MV-4-11 (cell line): ENCODE measurements around the gene IL21R.

Source experiments
- DNase-seq: peaks from one replicate; lab custom pipeline; 2025; lab: John Stamatoyannopoulos, UW

The IL21R gene

DNA sequence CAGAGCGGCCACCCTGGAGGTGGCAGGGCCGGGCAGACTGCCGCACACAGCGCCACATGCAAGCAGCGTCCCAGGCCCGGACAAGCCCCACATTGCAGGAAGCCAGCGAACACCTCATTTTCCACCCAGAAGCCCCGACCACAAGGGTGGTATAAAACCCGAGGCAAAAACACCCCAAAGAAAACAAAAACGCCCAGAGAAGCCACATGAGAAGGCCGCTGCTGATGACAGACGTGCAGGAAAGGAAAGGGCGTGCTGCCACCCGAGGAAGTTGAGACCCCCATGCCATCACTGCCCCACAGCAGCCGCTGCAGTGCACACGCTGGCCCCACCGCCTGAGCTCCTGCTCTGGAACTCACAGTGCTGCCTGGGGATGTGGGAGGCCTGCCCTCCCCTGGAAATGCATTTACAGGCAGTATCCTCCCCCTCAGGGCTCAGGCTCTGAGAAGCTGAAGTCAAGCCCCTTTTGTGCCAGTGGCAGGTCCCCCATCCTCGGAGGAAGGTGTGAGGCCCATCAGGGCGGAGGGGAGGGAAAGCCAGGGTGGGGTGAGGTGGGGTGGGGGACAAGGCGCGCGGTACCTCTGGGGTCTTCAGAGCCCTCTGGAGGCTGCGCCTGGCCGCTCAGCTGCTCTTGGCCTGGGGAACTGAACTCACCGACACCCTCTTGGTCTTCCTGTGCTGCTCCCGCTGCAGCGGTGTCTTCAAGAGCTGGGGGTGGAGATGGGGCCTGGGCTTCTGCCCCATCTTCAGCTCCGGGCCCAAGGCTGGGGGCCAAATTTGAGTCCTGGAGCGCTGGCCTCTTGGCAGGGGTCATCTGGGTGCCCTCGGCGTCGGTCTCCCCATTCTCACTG, 62.0 kb downstream of the IL21R start:
- no peak for DNase-seq

DNA sequence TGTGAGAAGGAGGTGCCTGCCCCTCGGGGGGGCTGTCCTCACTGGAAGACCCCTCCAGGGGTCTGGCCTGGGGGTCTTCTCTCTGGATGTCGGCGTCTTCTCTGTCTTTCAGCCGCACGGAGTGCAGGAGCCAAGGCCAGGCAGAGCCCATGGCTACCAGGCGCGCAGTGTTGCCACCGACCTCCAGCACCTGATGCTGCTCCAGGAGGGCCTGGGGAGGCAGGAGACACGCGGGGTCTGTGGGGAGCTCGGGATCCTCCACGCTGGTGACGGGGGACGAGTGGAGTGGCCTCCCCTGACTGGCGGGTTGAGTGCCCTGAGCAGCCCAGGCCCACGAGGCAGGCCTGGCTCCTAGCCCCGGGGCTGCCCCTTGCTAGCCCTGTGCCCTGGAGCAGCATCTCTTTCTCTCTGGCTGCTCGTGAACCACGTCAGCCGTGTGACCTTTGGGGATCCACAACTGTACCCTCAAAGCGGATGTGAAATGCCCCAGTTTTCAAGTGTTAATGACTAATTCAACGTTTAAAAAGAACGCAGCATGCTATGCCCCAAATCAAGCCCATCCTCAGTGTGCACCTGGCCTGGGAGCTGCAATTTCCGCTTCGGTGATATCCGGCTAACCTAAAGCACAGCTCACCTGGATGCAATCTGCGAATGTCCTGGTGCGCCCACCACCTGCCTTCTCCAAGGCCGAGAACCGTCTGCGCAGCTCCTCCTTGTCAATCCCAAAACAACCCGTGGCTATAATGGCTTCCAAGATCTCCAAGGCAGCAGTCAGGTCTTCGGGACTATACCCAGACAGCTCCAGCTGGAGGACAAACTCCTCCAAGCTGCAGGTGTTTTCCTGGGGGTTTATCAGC, 62.9 kb downstream of the IL21R start:
- no peak for DNase-seq

DNA sequence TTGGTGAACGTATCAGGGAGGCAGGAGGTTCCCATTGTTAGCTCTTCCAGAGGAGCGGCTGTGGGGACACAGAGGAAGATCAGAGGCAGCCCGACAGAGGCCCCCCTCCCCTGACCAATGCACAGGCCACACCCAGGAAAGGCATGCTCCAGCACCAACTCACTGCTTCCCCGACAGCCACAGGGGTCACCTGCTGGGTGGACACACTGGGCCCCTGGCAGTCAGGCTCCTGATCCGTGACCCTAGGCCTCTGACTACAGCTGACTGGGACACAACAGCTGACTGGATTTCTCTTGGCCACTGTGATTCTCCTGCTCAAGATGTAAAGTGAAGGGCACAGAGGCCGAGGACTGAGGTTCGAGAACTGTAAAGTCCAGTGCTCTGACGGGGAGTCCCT, 63.5 kb downstream of the IL21R start:
- no peak for DNase-seq

DNA sequence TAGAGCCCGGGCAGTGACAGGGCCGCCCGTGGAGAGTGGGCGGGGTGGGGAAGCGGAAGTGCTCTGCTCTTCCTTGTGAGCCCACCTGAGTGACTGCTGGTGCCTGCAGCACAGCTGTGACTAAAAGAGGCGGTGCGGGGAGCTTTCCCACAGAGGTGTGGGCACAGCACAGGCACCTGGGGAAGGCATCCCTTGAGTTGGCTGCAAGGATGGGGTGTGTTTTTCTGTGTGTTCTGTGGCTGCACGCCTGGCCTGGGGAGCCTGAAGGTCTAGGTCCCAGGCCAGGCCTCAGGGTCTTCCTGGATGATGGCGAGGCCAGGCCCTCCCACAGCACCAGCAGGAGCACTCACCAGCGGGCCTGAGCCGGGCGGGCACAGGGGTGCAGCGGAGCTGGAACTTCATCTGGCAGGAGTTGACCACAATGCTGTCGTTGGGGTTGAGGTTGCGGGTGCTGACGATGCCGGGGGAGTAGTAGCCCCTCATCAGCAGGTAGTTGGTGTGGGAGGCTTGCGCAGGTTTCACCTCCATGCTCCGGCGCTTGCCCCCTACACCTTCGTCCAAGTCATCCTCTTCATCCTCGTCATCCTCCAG, 67.1 kb downstream of the IL21R start:
- DNase-seq: no peak

DNA sequence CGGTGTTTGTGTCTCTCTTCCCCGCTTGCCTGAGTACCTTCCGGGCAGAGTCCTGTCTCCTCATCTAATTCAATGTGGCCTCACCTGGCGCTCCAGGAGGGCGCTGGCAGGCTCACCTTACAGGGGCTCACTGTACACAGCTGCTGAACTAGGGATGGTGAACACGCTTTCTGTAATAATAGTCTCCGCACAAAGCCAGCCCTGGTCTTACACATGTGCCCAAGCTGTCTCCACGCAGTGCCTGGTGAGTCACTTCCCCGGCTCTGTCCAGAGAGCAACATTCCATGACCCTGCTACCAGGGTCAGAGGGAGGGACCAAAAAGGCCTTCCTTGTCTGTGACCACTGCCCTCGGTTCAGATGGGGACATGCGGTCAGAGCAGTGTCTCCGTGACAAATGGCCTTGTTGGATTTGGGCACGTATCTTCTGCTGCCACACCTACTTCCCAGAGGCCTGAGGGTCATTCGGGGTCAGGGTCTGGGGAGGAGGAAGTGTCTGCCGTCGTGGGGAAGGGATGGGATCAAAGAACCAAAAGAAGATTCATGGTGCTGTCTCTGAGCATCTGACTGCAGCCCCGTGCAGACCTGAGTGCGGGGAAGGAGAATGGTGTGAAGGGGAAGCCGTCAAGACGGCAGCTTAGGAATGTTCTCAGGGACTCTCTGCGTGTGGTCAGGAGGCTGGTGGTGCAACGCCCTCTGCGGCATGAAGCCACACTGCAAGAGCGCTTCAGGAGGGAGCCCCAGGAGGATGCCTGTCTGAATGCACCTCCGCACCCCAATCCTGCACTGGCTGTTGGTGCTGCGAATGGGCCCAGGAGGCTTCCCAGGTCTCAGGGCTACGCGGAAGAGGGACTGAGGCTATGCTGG, 68.8 kb downstream of the IL21R start:
- DNase-seq: peak; percentile 95

DNA sequence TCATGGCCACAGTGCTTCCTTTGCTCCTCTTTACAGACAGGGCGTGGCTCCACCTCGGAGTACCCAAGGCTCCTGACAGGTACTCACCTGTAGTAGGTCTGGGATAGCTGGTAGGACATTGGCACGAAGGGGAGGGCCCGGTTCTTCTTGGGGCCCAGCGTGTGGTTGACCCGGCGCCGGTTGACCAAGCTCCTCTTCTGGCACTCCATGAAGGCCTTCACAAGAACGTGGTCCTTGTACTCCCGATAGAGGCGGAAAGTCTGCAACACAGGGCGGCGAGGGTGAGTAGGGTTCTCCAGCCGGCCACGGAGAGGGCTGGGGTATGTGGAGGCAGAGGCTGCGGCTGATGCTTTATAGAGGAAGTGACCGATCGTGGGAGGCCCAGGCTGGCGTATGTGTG, 69.7 kb downstream of the IL21R start:
- DNase-seq: peak; percentile 11

DNA sequence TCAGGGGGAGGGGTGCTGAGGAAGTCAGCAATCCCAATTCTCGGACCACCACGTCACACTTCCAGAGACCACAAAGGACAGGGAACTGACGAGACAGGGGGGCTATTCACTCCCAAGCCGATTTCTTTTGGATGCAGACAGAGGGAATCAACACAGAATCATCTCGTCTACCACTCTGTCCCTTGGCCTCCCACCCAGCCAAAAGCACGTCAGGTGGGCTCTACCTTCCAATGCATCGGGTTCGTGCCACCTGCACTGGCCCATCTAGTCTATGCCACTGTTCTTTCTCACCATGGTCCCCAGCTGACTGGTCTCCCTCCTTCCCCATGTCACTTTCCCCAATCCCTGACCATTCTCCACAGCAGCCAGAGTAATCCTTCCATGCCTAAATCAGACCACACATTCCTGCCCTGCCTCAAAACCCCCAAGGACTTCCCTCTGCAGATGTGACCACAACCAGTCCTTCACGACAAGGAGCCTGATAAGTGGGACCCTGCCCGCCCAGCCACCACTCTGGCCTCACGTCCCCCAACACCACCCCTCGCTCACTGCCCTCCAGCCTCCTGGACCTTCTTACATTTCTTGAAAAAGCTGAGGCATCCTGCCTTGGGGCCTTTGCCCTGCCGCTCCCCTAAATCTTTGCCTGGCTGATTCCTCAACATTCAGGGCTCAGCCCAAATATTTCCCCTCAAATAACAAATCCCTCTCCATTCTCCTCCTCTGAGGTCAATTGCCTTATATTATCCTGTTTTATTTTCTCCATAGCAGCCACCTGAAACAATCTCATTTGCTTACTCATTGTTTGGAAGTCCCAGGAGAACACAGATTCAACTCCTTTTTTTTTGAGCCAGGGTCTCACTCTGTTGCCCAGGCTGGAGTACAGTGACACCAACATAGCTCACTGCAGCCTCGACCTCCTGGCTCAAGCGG, 70.4 kb downstream of the IL21R start:
- no peak for DNase-seq

DNA sequence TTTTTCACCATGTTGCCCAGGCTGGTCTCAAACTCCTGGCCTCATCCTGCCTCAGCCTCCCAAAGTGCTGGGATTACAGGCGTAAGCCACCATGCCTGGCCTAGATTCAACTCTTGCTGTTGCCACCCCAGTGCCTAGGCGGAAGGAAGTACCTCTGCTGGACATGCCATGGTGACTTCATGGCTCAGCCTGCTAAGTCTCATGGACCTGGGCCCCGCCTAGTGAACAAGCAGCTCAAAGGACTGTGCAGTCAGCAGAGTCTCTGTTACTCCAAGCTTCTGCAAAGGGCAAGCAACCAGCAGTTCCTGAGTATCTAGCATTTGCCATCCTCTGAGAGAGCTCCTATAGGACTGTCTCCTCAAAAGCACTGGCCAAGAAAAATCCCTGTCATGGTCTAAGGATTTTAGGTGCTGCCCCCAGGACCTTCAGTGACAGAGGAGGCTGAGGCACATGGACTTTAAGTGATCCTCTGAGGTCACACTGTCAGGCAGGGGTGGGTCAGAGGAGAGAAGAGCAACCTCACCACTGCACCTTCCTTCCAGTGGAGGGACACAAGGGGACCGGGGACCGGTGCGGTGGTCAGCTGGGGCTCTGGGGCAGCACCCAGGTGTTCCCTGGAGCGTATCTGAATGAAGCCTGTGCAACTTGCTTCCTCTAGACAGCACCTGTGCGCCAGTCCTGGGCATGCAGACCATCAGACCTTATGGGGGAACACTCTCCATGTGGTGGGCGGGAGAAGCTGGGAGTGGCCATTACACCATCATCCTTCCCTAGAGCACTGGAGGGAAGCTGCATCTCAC, 71.3 kb downstream of the IL21R start:
- no peak for DNase-seq

DNA sequence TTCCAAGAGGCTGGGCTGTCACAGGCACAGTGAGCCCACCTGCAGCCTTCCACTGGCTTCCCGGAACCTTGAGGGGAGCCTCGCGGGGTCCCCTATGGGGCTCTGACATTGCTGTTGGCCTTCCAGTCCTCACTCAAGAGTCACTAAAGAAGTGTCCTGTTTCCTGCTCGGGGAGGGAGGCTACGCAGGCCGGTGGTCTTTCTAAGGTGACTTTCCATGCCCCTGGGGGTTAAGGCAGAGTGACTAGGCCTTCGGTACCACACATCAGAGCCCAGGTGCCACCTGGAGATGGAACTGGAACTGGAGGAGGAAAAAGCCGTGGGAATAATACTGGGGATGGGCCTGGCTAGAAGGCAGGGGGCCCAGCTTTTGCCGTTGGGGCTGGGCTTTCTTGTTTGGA, 72.1 kb downstream of the IL21R start:
- no peak for DNase-seq

DNA sequence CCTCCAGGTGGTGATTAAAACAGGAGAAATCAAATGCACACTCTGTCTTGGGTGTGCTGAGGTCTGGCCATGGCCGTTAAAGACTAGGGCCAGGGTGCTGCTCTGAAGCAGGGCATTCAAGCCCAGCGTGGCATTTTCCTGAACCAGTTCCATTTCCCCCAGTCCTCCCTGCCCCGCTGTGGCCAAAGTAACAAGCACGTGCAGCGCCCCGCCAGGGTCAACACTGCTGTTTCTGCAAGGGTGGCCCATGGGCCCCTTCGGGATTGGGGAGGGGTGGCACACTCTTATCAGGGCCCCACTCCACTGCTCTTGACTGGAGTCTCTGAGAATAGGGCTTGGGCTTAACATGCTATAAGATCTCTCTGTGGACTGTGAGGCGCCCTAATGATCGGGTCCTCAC, 72.9 kb downstream of the IL21R start:
- DNase-seq: no peak

DNA sequence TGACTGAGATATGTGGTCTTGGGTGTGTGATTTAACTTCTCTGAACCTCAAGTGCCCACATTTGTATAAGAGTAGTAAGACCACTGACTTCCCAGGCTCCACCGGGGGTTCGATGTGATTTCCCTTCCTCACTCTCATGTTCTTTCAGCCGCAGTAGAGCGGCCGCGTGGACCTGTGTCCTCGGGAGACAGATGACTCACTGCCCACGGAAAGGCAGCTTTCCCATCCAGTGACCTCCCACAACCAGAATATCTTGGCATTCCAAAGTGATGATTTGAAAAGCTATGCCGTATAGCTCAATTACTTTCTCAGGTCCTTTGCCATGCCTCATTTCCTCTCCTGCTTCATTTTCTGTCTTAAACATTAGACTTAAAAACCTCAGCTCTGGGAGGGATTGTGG, 73.6 kb downstream of the IL21R start:
- no peak for DNase-seq

DNA sequence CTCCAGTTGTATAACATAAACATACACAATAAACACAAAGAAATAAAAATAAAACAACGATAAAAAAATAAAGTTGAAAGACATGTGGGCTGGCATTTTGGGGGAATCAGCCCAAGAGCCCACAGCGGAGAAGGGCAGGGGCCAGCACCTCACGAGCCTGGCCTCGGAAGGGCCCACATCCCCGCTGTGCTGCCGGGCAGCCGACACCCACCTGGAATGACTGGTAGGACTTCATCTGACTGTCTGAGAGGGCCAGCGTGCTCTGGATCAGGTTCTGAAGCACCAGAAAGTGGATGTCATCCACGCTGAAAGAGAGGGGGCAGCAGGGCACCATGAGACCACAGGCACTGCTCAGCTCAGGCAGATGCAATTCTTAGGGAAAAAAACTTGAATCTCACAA, 74.3 kb downstream of the IL21R start:
- no peak for DNase-seq

DNA sequence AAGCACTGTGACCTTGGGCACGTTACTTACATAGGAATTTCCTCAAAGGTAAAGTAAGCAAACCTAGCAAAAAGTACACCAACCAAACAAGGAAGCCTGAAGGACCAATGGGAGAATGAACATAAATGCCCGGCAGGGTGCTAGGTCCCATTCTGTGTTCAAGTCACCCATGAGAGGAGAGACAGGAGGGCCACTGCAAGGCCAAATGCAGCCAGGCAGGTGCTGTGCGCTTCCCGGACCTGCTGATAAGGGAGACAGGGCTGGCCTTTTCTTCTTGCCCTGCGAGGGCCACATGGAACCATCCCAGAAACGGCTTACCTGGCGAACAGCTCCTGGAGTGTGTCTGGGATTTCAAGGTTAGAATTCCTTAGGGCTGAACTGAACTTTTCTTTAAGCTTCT, 78.8 kb downstream of the IL21R start:
- no peak for DNase-seq

DNA sequence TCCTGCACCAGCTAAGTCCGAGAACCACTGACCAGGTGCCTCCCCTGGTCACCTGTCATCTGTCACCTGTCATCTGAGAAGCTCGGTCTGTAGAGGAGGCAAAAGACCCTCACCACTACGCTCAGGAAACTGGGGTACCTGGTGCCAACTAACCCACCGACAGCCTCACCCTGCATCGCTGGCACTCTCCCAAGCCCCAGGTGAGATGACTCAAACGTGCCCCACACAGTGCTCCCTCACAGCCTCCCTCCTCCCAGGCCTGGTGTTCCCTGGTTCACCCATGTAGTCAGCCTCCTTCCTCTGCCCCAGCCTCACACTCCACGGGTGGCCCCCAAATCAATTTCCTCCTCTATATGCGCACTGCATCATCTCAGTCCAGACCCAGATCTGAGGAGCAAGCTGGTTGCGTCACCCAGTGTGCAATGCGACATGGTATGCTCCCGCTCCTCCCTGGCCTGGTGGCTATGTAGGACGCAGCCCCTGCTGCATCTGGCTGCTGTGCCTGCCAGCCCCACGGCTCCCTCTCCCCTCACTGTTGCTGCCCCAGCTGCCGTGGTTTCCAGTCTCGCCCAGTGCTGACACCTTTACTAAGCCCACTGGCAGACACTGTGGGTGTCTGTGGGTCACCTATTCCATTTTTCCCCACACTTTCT, 79.4 kb downstream of the IL21R start:
- DNase-seq: no peak

DNA sequence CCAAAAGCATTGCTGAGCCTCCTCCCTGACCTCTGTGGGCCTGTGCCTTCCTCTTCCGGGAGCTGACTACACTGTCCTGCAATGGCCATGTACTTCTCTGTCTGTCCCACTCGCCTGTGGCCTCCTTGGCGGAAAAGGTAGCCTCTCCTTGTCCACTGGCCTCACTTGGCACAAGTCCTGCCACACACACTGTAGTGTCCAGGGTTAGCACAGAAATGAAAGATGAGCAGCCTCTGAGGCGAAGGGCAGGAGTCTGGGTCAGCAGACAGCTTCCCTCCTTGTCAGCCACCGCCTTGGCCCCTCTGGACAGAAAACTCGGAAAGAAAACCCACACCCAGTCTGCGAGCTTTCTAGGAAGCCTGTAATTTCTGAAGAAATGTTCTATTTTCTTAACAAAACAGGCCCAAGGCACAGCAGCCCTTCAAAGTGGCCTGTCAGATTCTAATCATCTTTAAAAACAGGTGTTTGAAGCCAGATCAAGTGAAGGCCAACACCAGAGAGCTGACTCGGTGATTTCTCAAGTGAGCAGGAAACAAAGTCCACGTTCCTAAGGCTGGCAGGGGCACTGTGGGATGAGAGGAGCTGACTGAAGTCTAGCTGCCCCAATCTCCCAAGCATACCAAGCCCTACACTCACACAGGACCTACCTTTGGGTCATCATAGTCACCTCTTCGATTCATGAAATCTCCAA, 80.6 kb downstream of the IL21R start:
- DNase-seq: no peak

DNA sequence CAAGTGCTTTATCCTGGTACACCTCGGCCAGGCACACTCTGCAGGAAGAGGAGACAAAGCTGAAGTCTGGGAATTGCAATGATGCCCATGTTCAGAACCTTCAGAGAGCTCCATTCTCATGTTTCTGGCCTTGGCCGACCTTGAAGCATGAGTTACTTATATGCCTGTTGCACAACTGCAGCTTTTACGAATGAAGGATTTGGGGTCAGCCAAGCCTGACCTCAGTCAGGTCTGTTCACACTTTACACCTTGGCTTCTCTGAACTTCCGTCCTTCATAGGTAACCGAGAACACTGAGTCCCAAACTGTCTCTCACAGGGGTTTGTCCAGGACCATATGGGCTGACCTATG, 81.1 kb downstream of the IL21R start:
- DNase-seq: no peak

DNA sequence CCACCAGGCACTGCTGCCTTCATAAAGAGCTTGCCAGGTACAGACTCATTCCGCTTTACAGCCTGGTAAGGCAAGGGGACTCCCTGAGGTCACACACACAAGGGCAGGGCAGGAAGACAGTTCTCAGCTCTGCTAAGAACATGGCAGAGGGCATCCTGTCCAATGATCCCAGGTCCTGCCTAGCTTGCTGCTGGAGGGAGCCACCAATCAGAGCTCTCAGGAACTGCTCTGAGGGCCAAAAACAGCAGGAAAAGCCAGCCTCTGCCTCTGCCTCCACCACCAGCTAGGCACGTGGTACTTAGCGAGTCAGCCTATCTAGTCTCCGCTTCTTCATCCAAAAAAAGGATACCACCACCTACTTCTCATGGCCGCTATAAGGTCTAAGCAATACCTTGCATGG, 81.7 kb downstream of the IL21R start:
- DNase-seq: no peak

DNA sequence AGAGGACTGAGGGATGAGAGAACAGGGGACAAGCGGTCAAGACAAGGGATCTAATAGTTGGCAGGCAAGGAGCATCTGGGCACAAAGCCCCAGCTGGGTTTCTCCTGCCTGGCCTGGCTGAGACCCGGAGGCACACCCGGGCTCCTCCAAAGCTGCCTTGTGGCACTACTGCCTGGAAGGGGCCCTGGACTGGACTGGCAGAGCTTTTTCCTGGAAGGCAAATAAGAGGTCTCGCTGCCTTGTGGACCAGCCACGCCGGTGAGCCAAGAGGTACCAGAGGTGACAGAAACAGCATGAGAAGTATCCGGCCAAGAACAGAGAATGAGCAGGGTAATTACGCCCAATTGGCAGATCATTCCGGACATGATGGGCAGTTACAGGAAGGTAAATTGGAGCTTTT, 83.2 kb downstream of the IL21R start:
- no peak for DNase-seq

DNA sequence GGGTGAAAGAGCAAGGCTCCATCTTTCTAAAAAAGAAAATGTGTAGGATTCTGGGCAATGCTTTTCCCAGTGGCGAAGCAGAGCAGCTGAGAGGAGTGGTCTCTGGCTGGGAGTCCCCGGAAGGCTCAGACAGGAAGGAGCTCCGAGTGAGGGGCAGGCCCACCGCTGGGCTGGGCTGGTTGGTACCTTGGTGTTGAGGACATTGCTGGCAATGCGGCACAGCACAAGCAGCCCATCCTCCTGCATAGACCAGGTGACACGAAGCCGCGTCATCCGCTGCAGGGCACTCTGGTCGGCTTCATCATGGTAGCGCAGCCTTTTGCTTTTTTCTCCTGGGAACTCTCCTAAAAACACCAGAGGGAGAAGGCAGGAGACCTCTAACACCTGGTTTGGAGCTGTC, 83.8 kb downstream of the IL21R start:
- no peak for DNase-seq
